Esophagus squamous epithelium (tissue), 4 donors: ENCODE results near the gene CLDN25.

ENCODE experiments used
- CTCF ChIP-seq, 6 experiments: fragments of 450-650 bp in 4 of 6; fragments of 200-600 bp in 2 of 6; sonication (generic) in 2 of 6; IDR thresholded peaks; one replicate each; pipeline ENCODE4 v1.5.1; 2016 to 2019; ENCODE audit warnings: antibody characterized with exemption in 6 of 6, mild to moderate bottlenecking in 4 of 6, moderate library complexity in 4 of 6
- POLR2A ChIP-seq, 4 donors: fragments of 450-650 bp; IDR thresholded peaks; one replicate each; pipeline ENCODE4 v1.6.1; 2017; ENCODE audit warnings: antibody characterized with exemption in 4 of 4, mild to moderate bottlenecking in 4 of 4, moderate library complexity in 3 of 4

- TF ChIP-seq POLR2A (IDR thresholded peaks at IDR 0.05) (peak in 1 of 4 donors; percentile 48), CTCF (IDR thresholded peaks at IDR 0.05) (peak; percentile 76 to 85 (median 81))
Observed at GRCh38 chr11:113773416-113774173, 6.0 kb upstream of the CLDN25 start, which contains the start of gene ZW10.
